OCI-LY1 (cell line): ENCODE data around the gene FBXO46.

Source experiments
- EZH2 ChIP-seq: fragments of 200-600 bp; sonication (generic), shearing (Covaris generic); IDR thresholded peaks from 2 replicates; pipeline ENCODE4 v1.8.0; 2017; ENCODE audit warnings: borderline replicate concordance, mixed run types, mild to moderate bottlenecking, antibody characterized with exemption, low read length, moderate library complexity, mixed read lengths
- TF ChIP-seq, protein P1 (sequence below): fragments of 200-600 bp; sonication (generic), shearing (Covaris generic); IDR thresholded peaks from 2 replicates; pipeline ENCODE4 v1.5.1; 2017; ENCODE audit warnings: mild to moderate bottlenecking, antibody characterized with exemption, low read length, moderate library complexity, mixed read lengths

- TF ChIP-seq EZH2 = no peak
- TF ChIP-seq, protein P1, sequence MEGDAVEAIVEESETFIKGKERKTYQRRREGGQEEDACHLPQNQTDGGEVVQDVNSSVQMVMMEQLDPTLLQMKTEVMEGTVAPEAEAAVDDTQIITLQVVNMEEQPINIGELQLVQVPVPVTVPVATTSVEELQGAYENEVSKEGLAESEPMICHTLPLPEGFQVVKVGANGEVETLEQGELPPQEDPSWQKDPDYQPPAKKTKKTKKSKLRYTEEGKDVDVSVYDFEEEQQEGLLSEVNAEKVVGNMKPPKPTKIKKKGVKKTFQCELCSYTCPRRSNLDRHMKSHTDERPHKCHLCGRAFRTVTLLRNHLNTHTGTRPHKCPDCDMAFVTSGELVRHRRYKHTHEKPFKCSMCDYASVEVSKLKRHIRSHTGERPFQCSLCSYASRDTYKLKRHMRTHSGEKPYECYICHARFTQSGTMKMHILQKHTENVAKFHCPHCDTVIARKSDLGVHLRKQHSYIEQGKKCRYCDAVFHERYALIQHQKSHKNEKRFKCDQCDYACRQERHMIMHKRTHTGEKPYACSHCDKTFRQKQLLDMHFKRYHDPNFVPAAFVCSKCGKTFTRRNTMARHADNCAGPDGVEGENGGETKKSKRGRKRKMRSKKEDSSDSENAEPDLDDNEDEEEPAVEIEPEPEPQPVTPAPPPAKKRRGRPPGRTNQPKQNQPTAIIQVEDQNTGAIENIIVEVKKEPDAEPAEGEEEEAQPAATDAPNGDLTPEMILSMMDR = no peak
Observed at GRCh38 chr19:45767410-45767880, 36.7 kb upstream of the FBXO46 start.
